Choroid plexus epithelial cell (primary cell): ENCODE results near the gene TP53INP2.
A peak's percentile ranks its signal among the peaks of the same experiment; 100 is the strongest.

ENCODE experiments used
- DNase-seq: peaks from one replicate; pipeline ENCODE4 v3.0.0-alpha.2; 2010; ENCODE audit warnings: low read depth
- H3K4me3 ChIP-seq: 2 replicates; pipeline ENCODE4 v1.5.1; 2011; ENCODE audit warnings: low read depth, mild to moderate bottlenecking, control low read depth, low read length, moderate library complexity
- TF ChIP-seq, protein P1 (sequence below): conservative IDR thresholded peaks from 2 replicates; pipeline ENCODE4 v1.5.1; 2011; ENCODE audit warnings: low read depth, mild to moderate bottlenecking, control low read depth, inconsistent platforms, low read length, moderate library complexity

The TP53INP2 gene

DNA sequence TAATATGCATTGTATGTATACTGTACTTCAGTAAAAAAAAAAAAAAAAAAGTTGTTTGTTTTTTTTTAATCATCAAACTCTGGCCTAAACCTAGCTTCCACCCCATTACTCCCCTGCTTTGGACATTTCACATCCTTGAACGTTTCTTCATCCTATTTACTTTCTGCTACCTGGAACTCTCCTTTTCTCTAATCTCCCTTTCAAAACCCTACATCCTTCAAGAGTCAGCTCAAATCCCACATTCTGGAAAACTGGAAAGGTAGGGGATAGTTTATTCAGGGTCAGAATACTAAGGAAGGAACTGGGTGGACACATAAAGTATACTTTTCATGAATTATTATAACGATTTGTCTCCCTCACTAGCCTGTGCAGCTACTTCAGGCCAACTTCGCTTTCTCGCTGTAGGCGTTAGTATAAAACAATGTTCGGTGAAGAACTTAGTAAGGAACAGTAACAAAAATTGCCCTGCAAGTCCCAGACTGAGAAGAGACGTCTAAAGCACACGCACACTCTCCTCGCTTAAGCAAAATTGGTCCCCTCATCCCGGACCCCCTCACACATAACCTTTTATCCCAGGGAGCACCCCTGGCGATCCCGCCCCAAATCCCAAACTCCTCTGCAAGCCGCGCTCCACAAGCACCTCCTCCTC lies 28.0 kb upstream of the TP53INP2 start:
- TF ChIP-seq, protein P1, sequence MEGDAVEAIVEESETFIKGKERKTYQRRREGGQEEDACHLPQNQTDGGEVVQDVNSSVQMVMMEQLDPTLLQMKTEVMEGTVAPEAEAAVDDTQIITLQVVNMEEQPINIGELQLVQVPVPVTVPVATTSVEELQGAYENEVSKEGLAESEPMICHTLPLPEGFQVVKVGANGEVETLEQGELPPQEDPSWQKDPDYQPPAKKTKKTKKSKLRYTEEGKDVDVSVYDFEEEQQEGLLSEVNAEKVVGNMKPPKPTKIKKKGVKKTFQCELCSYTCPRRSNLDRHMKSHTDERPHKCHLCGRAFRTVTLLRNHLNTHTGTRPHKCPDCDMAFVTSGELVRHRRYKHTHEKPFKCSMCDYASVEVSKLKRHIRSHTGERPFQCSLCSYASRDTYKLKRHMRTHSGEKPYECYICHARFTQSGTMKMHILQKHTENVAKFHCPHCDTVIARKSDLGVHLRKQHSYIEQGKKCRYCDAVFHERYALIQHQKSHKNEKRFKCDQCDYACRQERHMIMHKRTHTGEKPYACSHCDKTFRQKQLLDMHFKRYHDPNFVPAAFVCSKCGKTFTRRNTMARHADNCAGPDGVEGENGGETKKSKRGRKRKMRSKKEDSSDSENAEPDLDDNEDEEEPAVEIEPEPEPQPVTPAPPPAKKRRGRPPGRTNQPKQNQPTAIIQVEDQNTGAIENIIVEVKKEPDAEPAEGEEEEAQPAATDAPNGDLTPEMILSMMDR = no peak
- no peak for DNase-seq

DNA sequence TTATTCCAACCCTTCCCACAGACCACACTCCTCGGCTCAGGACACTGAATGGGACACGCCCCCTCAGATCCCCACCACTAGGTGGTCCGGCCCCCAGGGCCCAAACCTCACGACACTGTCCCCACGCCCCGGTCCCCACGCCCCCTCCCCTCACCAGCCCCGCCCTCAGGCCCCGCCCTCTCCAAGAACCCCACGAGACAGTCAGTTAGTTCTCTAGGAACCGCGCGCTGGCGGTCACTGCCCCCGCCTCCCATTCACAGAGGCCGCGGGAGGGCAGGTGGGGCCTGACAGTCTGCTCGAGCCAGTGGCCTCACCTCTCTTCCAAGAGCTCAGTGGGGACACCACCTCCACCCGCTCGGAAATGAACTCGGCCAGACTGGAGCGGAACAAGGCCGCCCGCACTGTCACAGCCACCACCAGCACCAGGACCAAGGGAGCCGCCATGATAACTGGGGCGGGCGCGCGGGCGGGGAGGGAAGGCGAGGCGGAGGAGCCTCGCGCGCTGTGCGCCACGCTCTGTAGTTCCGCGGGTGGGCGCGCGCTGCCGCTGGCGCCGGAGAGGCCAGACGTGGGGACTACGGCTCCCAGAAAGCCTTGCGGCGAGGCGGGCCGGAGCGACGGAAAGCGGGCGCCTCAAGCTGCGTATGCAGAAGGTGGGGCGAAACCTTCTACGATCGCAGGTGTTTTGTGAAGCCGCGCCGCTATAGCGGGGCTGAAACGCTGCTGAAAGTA lies 27.3 kb upstream of the TP53INP2 start, which contains the start of gene PIGU:
PIGU (minus strand) TSS at position 451 of the 732 bp plus-strand sequence; CDS start at position 444, 7 bp downstream.
- peak within 1 kb of the TSS; percentile 90 for H3K4me3 ChIP-seq
- peak; percentile 96 for DNase-seq
- TF ChIP-seq, protein P1 = peak; percentile 7

More for the DNA sequence above, 28.0 kb upstream of the TP53INP2 start:
- H3K4me3 ChIP-seq = peak overlapping the region; percentile 90

DNA sequence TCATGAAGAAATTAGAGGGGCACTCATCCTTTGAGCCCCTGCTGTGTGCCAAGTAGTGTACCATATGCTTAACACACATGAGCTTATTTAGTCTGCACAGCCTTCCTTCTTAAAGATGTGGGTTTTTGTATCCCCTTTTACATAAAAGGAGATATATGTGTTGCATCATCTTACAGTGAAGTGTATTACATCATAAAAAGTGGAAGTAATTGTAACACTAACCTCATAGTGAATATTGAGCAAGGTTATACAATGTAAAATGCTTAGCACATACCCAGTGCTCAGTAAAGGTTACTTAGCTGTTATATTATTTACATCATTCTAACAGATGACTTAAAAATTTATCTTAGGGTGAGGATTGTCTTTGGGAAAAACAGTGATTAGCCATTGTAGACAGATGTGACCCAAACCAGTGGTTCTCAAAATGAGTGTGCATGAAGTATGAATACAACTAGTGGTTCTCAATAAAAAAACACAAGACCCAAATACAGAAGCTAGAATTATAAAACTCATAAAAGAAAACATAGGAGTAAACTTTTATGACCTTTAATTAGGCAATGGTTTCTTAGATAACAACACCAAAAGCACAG lies 23.5 kb upstream of the TP53INP2 start:
- TF ChIP-seq, protein P1 = no peak
- no peak overlapping the region for H3K4me3 ChIP-seq
- DNase-seq = peak; percentile 16

DNA sequence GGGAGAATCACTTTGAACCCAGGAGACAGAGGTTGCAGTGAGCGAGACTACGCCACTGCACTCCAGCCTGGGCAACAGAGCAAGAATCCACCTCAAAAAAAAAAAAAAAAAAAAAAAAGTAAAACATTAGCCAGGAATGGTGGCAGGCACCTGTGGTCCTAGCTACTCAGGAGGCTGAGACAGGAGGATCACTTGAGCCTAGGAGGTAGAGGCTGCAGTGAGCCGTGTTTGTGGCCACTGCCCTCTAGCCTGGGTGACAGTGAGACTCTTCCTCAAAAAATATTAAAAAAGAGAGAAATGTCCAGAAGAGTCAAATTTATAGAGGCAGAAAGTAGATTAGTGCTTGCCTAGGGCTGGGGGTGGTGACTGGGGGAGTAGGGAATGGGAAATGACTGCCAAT lies 20.5 kb upstream of the TP53INP2 start:
- DNase-seq = no peak
- TF ChIP-seq, protein P1 = no peak

DNA sequence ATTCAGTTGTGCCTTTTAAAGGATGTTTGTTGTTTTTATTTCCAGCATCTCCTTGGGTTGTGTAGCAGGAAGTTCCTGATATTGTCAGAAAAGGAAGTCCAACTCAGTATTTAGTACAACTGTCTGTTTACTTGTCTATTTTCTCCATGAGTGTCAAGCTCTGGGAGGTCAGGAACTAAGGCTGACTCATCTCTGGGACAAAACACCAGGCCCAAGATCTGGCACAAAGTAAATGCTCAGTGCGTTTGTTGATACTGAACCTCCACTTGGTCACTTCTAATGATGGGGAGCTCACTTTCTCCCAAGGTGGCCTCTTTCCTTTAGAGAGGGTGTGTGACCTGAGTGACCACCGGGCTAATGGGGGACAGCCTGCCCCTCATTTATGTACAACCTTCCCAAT lies 14.7 kb upstream of the TP53INP2 start:
- no peak overlapping the region for H3K4me3 ChIP-seq
- peak; percentile 43 for DNase-seq
- TF ChIP-seq, protein P1 = no peak

More for the DNA sequence above, 20.5 kb upstream of the TP53INP2 start:
- no peak overlapping the region for H3K4me3 ChIP-seq

DNA sequence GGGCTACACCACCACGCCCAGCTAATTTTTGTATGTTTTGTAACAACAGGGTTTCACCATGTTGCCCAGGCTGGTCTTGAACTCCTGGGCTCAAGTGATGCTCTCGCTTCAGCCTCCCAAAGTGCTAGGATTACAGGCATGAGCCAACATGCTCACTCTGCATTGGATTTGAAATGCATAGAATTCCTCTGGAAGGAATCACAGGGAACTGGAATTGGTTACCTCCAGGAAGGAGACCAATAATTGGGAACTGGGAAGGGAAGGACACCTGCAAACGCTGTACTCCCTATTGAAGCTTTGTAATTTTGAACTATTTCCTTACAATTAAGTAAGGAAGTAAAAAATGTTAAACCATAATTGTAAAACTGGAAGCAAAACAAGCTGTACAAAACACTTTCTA lies 12.3 kb upstream of the TP53INP2 start:
- no peak for DNase-seq
- no peak overlapping the region for H3K4me3 ChIP-seq
- TF ChIP-seq, protein P1 = no peak
